GM12801 (cell line): Measurements from ENCODE around the gene ROBO4.

Experiments
- TF ChIP-seq, protein P1 (sequence below): IDR thresholded peaks from one replicate; pipeline ENCODE4 v1.5.1; 2011; ENCODE audit warnings: control low read depth; ENCODE audit not compliant: insufficient read length; ENCODE audit errors: extremely low read depth

Gene ROBO4

GRCh38 chr11:124868331-124869274, 29.1 kb downstream of the ROBO4 start:
- TF ChIP-seq, protein P1, sequence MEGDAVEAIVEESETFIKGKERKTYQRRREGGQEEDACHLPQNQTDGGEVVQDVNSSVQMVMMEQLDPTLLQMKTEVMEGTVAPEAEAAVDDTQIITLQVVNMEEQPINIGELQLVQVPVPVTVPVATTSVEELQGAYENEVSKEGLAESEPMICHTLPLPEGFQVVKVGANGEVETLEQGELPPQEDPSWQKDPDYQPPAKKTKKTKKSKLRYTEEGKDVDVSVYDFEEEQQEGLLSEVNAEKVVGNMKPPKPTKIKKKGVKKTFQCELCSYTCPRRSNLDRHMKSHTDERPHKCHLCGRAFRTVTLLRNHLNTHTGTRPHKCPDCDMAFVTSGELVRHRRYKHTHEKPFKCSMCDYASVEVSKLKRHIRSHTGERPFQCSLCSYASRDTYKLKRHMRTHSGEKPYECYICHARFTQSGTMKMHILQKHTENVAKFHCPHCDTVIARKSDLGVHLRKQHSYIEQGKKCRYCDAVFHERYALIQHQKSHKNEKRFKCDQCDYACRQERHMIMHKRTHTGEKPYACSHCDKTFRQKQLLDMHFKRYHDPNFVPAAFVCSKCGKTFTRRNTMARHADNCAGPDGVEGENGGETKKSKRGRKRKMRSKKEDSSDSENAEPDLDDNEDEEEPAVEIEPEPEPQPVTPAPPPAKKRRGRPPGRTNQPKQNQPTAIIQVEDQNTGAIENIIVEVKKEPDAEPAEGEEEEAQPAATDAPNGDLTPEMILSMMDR, result no peak

- TF ChIP-seq, protein P1, result no peak
Measured at GRCh38 chr11:124867700-124868099, 30.0 kb downstream of the ROBO4 start.

- TF ChIP-seq, protein P1, result no peak
Measured at GRCh38 chr11:124865902-124866851, 31.5 kb downstream of the ROBO4 start.

- TF ChIP-seq, protein P1, result no peak
Measured at GRCh38 chr11:124865181-124865901, 32.3 kb downstream of the ROBO4 start, which contains the start of gene ROBO3. Gene ROBO3 (plus strand): TSS chr11:124865432. CDS start chr11:124865578, 146 bp downstream.

DNA sequence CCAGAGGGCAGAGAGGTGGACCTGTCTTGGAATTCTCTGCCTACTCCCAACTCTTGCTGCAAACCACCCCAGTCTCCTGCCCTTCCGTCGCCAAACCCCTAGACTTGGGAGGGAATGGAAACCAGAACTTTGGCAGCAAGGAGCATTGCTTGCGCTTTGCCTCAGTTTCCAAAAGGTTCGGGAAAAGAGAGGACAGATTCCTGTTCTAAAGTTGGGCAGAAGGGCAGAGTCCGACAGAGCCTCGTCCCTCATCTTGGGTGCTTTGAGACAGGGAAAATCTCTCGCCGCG, 32.8 kb downstream of the ROBO4 start:
- TF ChIP-seq, protein P1, result no peak

GRCh38 chr11:124864176-124864891, 33.3 kb downstream of the ROBO4 start:
- TF ChIP-seq, protein P1, result no peak
